GM12801 (cell line): ENCODE data around the gene KIF19.

Experiments used
- CTCF ChIP-seq: IDR thresholded peaks from one replicate; pipeline ENCODE4 v1.5.1; 2011; ENCODE audit warnings: control low read depth; ENCODE audit not compliant: insufficient read length; ENCODE audit errors: extremely low read depth

Gene KIF19

GRCh38 chr17:74307984-74308773, 17.8 kb upstream of the KIF19 start:
- TF ChIP-seq CTCF: no peak

- no peak for TF ChIP-seq CTCF
Observed at GRCh38 chr17:74309902-74310301, 16.1 kb upstream of the KIF19 start.

- no peak for TF ChIP-seq CTCF
Observed at GRCh38 chr17:74314877-74315276, 11.1 kb upstream of the KIF19 start.

GRCh38 chr17:74316220-74316619, 9.8 kb upstream of the KIF19 start:
- TF ChIP-seq CTCF: no peak

GRCh38 chr17:74317071-74317470, 9.0 kb upstream of the KIF19 start:
- no peak for TF ChIP-seq CTCF

GRCh38 chr17:74318391-74318790, 7.6 kb upstream of the KIF19 start:
- TF ChIP-seq CTCF: no peak

GRCh38 chr17:74324521-74324920, 1.5 kb upstream of the KIF19 start:
- TF ChIP-seq CTCF: no peak
